Mucosa of descending colon (tissue), 3 donors: ENCODE results near the gene LRP1B. TPM values are rescaled to one million over a fixed set of nuclear protein-coding genes. Genes with fewer than 3 reads are reported as not detected.

Experiments used
- ATAC-seq: fragments of 200-7000 bp; cut with Tn5 transposase; one replicate; pipeline ENCODE4 v1.9.1; 2020; ENCODE audit warnings: mild to moderate bottlenecking, moderate library complexity
- DNase-seq, 3 donors: peaks; one replicate each; pipeline ENCODE4 v3.0.0-alpha.2; 2020
- H3K36me3 ChIP-seq: fragments of 200-600 bp; one replicate; pipeline ENCODE4 v1.8.0; 2021; ENCODE audit warnings: low read depth, mild to moderate bottlenecking
- H3K4me1 ChIP-seq: fragments of 200-600 bp; one replicate; pipeline ENCODE4 v1.8.0; 2021; ENCODE audit warnings: low read depth, mild to moderate bottlenecking
- H3K4me3 ChIP-seq: fragments of 200-600 bp; one replicate; pipeline ENCODE4 v1.8.0; 2021; ENCODE audit warnings: mild to moderate bottlenecking
- H3K9me3 ChIP-seq: fragments of 200-600 bp; one replicate; pipeline ENCODE4 v1.8.0; 2021; ENCODE audit warnings: mild to moderate bottlenecking
- intact Hi-C, 2 donors: fragments of 100-400 bp; cut with DNase I in 1 of 2; cut with micrococcal nuclease in 1 of 2; formaldehyde crosslinking; loops; one replicate each; pipeline versions ENCODE4 v1.11.0 to v1.11.1; 2022; cut with DNase I, micrococcal nuclease
- total RNA-seq, 3 donors: library from RNA; stranded (reverse); fragmentation: NEBNext Ultra II Directional in 2 of 3; extraction: Animal tissue kit (Norgen Biotek cat#: 25700) in 2 of 3; gene quantifications; one replicate each; pipeline versions ENCODE4 v1.2.1 to v1.2.4, GENCODE V29; 2021 to 2023
- TF ChIP-seq, protein P1 (sequence below): fragments of 200-600 bp; IDR thresholded peaks from one replicate; pipeline ENCODE4 v1.8.0; 2022; ENCODE audit warnings: antibody characterized with exemption, mild to moderate bottlenecking
- donor health status: DM: no; HTN: no; CAD: no; lungs with moderate emphysema.
- donor health status: DM: no; HTN: no; CAD: no.
- donor health status: DM: no; HTN: yes; CAD: no.

The LRP1B gene
- total RNA-seq, 3 donors from 2014 or later: 0.12 to 1.6 (median 0.20) TPM

- H3K9me3 ChIP-seq: no peaks in the 10 kb centered on the region
- H3K4me1 ChIP-seq: no peaks in the 10 kb centered on the region
- TF ChIP-seq, protein P1, sequence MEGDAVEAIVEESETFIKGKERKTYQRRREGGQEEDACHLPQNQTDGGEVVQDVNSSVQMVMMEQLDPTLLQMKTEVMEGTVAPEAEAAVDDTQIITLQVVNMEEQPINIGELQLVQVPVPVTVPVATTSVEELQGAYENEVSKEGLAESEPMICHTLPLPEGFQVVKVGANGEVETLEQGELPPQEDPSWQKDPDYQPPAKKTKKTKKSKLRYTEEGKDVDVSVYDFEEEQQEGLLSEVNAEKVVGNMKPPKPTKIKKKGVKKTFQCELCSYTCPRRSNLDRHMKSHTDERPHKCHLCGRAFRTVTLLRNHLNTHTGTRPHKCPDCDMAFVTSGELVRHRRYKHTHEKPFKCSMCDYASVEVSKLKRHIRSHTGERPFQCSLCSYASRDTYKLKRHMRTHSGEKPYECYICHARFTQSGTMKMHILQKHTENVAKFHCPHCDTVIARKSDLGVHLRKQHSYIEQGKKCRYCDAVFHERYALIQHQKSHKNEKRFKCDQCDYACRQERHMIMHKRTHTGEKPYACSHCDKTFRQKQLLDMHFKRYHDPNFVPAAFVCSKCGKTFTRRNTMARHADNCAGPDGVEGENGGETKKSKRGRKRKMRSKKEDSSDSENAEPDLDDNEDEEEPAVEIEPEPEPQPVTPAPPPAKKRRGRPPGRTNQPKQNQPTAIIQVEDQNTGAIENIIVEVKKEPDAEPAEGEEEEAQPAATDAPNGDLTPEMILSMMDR: no peak
- ATAC-seq (no peak), DNase-seq (no peak)
- no peak overlapping the region for H3K4me3 ChIP-seq
- intact Hi-C loops: no loop called here
- no peaks in the 10 kb centered on the region for H3K36me3 ChIP-seq
Observed at GRCh38 chr2:140595107-140595506, 1535.7 kb downstream of the LRP1B start.

- no peak for ATAC-seq
- Histone ChIP-seq H3K36me3 (no peaks in the 10 kb centered on the region), H3K4me3 (no peak overlapping the region), H3K4me1 (no peaks in the 10 kb centered on the region), H3K9me3 (no peaks in the 10 kb centered on the region)
- TF ChIP-seq, protein P1: no peak
- no peak for DNase-seq
- intact Hi-C loops: no loop called here
Observed at GRCh38 chr2:140593132-140593531, 1537.7 kb downstream of the LRP1B start.

GRCh38 chr2:140589696-140590095 lies 1541.1 kb downstream of the LRP1B start:
- ATAC-seq: no peak
- intact Hi-C loops: no loop called here
- Histone ChIP-seq H3K4me3 (no peak overlapping the region), H3K9me3 (no peaks in the 10 kb centered on the region), H3K4me1 (no peaks in the 10 kb centered on the region), H3K36me3 (no peaks in the 10 kb centered on the region)
- TF ChIP-seq, protein P1: no peak
- DNase-seq: no peak

DNA sequence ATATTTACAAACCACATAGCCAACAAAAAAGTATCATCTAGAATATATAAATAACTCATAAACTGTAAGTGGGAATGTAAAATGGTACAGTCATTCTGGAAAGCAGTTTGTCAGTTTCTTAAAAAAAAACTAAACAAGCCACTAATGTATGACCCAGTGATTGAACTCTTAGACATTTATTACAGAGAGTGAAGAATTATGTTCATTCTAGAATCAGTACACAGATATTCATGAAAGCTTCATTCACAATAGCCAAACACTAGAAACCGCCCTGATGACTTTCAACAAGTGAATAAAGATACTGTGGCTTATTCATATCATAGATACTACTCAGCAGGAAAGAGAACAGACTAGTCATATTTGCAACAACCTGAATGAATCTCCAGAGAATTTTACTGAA lies 1541.5 kb downstream of the LRP1B start:
- DNase-seq: no peak
- TF ChIP-seq, protein P1: no peak
- no peak overlapping the region for H3K4me3 ChIP-seq
- ATAC-seq: no peak
- H3K36me3 ChIP-seq: no peaks in the 10 kb centered on the region
- no peaks in the 10 kb centered on the region for H3K9me3 ChIP-seq
- no peaks in the 10 kb centered on the region for H3K4me1 ChIP-seq
- intact Hi-C loops: no loop called here

GRCh38 chr2:140586379-140586778 lies 1544.4 kb downstream of the LRP1B start:
- TF ChIP-seq, protein P1: no peak
- intact Hi-C loops: no loop called here
- ATAC-seq (peak; percentile 69), DNase-seq (peak in 1 of 3 donors; percentile 38)
- no peaks in the 10 kb centered on the region for H3K36me3 ChIP-seq
- no peaks in the 10 kb centered on the region for H3K9me3 ChIP-seq
- H3K4me1 ChIP-seq: no peaks in the 10 kb centered on the region
- H3K4me3 ChIP-seq: no peak overlapping the region

DNA sequence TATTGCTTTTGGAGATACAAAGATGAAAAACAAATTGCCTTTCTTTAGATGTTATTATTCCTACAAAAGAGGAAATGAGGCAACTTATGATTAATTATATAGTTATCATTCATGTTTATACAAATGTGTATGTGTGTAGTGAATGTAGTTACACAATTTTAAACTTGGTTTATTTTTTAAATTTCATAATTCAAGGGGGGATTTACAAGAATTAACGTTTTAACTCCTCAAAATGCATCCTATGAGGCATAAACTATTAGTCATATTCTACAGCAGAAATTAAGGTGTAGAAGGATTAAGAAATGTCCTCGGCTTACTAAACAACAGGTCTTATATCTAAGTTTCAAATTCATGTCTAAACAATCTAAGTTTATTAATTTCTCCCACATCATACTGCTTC lies 1545.8 kb downstream of the LRP1B start:
- DNase-seq (no peak), ATAC-seq (no peak)
- Histone ChIP-seq H3K4me1 (no peaks in the 10 kb centered on the region), H3K4me3 (no peak overlapping the region), H3K9me3 (no peaks in the 10 kb centered on the region), H3K36me3 (no peaks in the 10 kb centered on the region)
- intact Hi-C loops: no loop called here
- TF ChIP-seq, protein P1: no peak
